OCI-LY1 (cell line): Measurements from ENCODE around the gene CFAP20DC.

ENCODE experiments used
- H2AFZ ChIP-seq: fragments of 200-600 bp; sonication (generic), shearing (Covaris generic); 2 replicates; pipeline ENCODE4 v1.6.0; 2014; ENCODE audit warnings: antibody characterized with exemption, mild to moderate bottlenecking, low read length
- H3F3A ChIP-seq: fragments of 200-600 bp; sonication (generic), shearing (Covaris generic); 2 replicates; pipeline ENCODE4 v1.6.0; 2014; ENCODE audit warnings: mild to moderate bottlenecking, antibody characterized with exemption, low read length, moderate library complexity; ENCODE audit not compliant: insufficient read depth
- H3K27ac ChIP-seq: fragments of 200-600 bp; sonication (generic); 2 replicates; pipeline ENCODE4 v1.5.1; 2014; ENCODE audit warnings: low read length, mixed run types, mild to moderate bottlenecking, low read depth; ENCODE audit not compliant: poor library complexity, severe bottlenecking
- H3K27me3 ChIP-seq: fragments of 200-600 bp; sonication (generic); 2 replicates; pipeline ENCODE4 v1.6.0; 2014; ENCODE audit warnings: antibody characterized with exemption, mild to moderate bottlenecking, low read length, moderate library complexity; ENCODE audit not compliant: insufficient read depth
- H3K36me3 ChIP-seq: fragments of 200-600 bp; sonication (generic); 2 replicates; pipeline ENCODE4 v1.6.1; 2014; ENCODE audit warnings: mild to moderate bottlenecking, antibody characterized with exemption, low read length, moderate library complexity, mixed read lengths; ENCODE audit not compliant: insufficient read depth
- H3K4me1 ChIP-seq: fragments of 200-600 bp; sonication (generic); 2 replicates; pipeline ENCODE4 v1.5.1; 2014; ENCODE audit warnings: mild to moderate bottlenecking, low read length, moderate library complexity; ENCODE audit not compliant: insufficient read depth, severe bottlenecking
- H3K4me2 ChIP-seq: fragments of 200-600 bp; sonication (generic), shearing (Covaris generic); 2 replicates; pipeline ENCODE4 v1.6.1; 2014; ENCODE audit warnings: low read length
- H3K4me3 ChIP-seq: fragments of 200-600 bp; sonication (generic); 2 replicates; pipeline ENCODE4 v1.5.1; 2014; ENCODE audit warnings: low read length, low read depth, mild to moderate bottlenecking, mixed read lengths; ENCODE audit not compliant: poor library complexity, severe bottlenecking
- H3K79me2 ChIP-seq: fragments of 200-600 bp; shearing (Covaris generic); 2 replicates; pipeline ENCODE4 v1.6.1; 2016; ENCODE audit warnings: mixed run types, low read length, mixed read lengths; ENCODE audit not compliant: insufficient read depth
- H3K9ac ChIP-seq: fragments of 200-600 bp; sonication (generic), shearing (Covaris generic); 2 replicates; pipeline ENCODE4 v1.6.1; 2014; ENCODE audit warnings: mild to moderate bottlenecking, low read length, mixed read lengths
- H3K9me2 ChIP-seq: fragments of 200-600 bp; sonication (generic), shearing (Covaris generic); 2 replicates; pipeline ENCODE4 v1.6.1; 2014; ENCODE audit warnings: low read depth, mild to moderate bottlenecking, low read length, mixed read lengths
- H3K9me3 ChIP-seq: fragments of 200-600 bp; shearing (Covaris generic); 2 replicates; pipeline ENCODE4 v1.6.1; 2014; ENCODE audit warnings: low read length, mixed read lengths
- H4K20me1 ChIP-seq: fragments of 200-600 bp; sonication (generic), shearing (Covaris generic); 2 replicates; pipeline ENCODE4 v1.6.0; 2016; ENCODE audit warnings: mild to moderate bottlenecking, low read length; ENCODE audit not compliant: insufficient read depth
- CTCF ChIP-seq: fragments of 200-600 bp; sonication (generic), shearing (Covaris generic); IDR thresholded peaks from 2 replicates; pipeline ENCODE4 v1.5.1; 2017; ENCODE audit warnings: mild to moderate bottlenecking, antibody characterized with exemption, low read length, moderate library complexity, mixed read lengths
- EZH2 ChIP-seq: fragments of 200-600 bp; sonication (generic), shearing (Covaris generic); IDR thresholded peaks from 2 replicates; pipeline ENCODE4 v1.8.0; 2017; ENCODE audit warnings: borderline replicate concordance, mixed run types, mild to moderate bottlenecking, antibody characterized with exemption, low read length, moderate library complexity, mixed read lengths

CFAP20DC gene

GRCh38 chr3:58837141-58837843 is 212.5 kb downstream of the CFAP20DC start:
- Histone ChIP-seq H2AFZ (no peak overlapping the region), H3K9ac (no peak overlapping the region), H3K4me1 (no peaks in the 10 kb centered on the region), H3K9me2 (no peaks in the 10 kb centered on the region), H3K9me3 (no peaks in the 10 kb centered on the region), H3K36me3 (no peaks in the 10 kb centered on the region), H3F3A (no peaks in the 10 kb centered on the region), H3K4me2 (no peak overlapping the region), H3K79me2 (no peaks in the 10 kb centered on the region), H4K20me1 (no peaks in the 10 kb centered on the region), H3K4me3 (no peak overlapping the region), H3K27me3 (no peaks in the 10 kb centered on the region), H3K27ac (no peak overlapping the region)
- TF ChIP-seq EZH2: no peak
- TF ChIP-seq CTCF: no peak

- H3K4me2 ChIP-seq: no peak overlapping the region
- no peaks in the 10 kb centered on the region for H3K9me3 ChIP-seq
- H2AFZ ChIP-seq: no peak overlapping the region
- H3K9ac ChIP-seq: no peak overlapping the region
- no peak overlapping the region for H3K4me3 ChIP-seq
- no peaks in the 10 kb centered on the region for H3F3A ChIP-seq
- no peaks in the 10 kb centered on the region for H3K4me1 ChIP-seq
- TF ChIP-seq EZH2: no peak
- no peak for TF ChIP-seq CTCF
- H3K27me3 ChIP-seq: no peaks in the 10 kb centered on the region
- no peaks in the 10 kb centered on the region for H3K9me2 ChIP-seq
- no peak overlapping the region for H3K27ac ChIP-seq
- no peaks in the 10 kb centered on the region for H3K79me2 ChIP-seq
- no peaks in the 10 kb centered on the region for H4K20me1 ChIP-seq
- H3K36me3 ChIP-seq: no peaks in the 10 kb centered on the region
Measured at GRCh38 chr3:58835086-58835485, 214.7 kb downstream of the CFAP20DC start.

DNA sequence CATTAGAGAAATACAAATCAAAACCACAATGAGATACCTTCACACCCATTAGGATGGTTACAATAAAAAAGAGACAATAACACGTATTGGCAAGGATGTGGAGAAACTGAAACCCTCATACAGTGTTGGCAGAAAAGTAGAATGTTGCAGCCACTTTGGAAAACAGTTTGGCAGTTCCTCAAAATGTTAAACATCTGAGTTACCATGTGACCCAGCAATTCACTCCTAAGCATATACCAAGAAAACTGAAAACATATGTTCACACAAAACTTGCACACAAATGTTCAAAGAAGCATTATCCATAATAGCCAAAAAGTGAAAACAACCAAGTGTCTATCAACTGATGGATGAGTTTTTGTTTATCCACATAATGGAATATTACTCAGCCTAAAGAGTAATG is 216.3 kb downstream of the CFAP20DC start:
- H3K9me2 ChIP-seq: no peaks in the 10 kb centered on the region
- H3K9me3 ChIP-seq: no peaks in the 10 kb centered on the region
- no peak overlapping the region for H3K27ac ChIP-seq
- no peaks in the 10 kb centered on the region for H3K27me3 ChIP-seq
- H3K4me3 ChIP-seq: no peak overlapping the region
- H4K20me1 ChIP-seq: no peaks in the 10 kb centered on the region
- H3K36me3 ChIP-seq: no peaks in the 10 kb centered on the region
- no peak overlapping the region for H3K4me2 ChIP-seq
- no peaks in the 10 kb centered on the region for H3K79me2 ChIP-seq
- no peaks in the 10 kb centered on the region for H3F3A ChIP-seq
- H2AFZ ChIP-seq: no peak overlapping the region
- H3K4me1 ChIP-seq: no peaks in the 10 kb centered on the region
- TF ChIP-seq EZH2 (no peak), CTCF (no peak)
- H3K9ac ChIP-seq: no peak overlapping the region
